ENCODE measurements around the gene POLD3. TPM values are rescaled to one million over a fixed set of nuclear protein-coding genes. Genes with fewer than 3 reads are reported as not detected.

POLD3 gene
- total and polyA plus RNA-seq, 2 of the 8 experiments (the other 6 are each of a cell fraction or from before 2014, with no cell fraction given): 18.1 to 29.3 TPM

- TF ChIP-seq YY1 (IDR thresholded peaks at IDR 0.05; ENCODE audit: low read depth, low read length) (no peak), CTBP2 (IDR thresholded peaks at IDR 0.05; ENCODE audit: borderline replicate concordance, insufficient read depth, insufficient read length, low read length) (no peak), RNF2 (IDR thresholded peaks at IDR 0.05; ENCODE audit: borderline replicate concordance, low read depth, low read length, missing control alignments, poor library complexity, severe bottlenecking) (no peak), SIRT6 (IDR thresholded peaks at IDR 0.05; ENCODE audit: low read length) (no peak), HDAC2 (IDR thresholded peaks at IDR 0.05; ENCODE audit: borderline replicate concordance in 1 of 2, low read depth in 2 of 2, low read length in 2 of 2) (no peak), NANOG (IDR thresholded peaks at IDR 0.05; ENCODE audit: insufficient read depth, low read depth, low read length, poor library complexity, severe bottlenecking) (no peak)
Measured at GRCh38 chr11:74675761-74676160, 83.4 kb downstream of the POLD3 start (continued).
